Skeletal muscle satellite cell (primary cell): Measurements from ENCODE around the gene C9orf50.

Experiments used
- H3K27me3 ChIP-seq: 2 replicates; pipeline ENCODE4 v1.7.0; 2013; ENCODE audit warnings: low read length; ENCODE audit not compliant: control insufficient read depth, insufficient read depth
- H3K36me3 ChIP-seq: 2 replicates; pipeline ENCODE4 v1.7.0; 2013; ENCODE audit warnings: mild to moderate bottlenecking, control low read depth, low read length; ENCODE audit not compliant: insufficient read depth
- H3K4me1 ChIP-seq: 2 replicates; pipeline ENCODE4 v1.7.0; 2013; ENCODE audit warnings: low read length; ENCODE audit not compliant: control insufficient read depth, insufficient read depth
- H3K4me2 ChIP-seq: 2 replicates; pipeline ENCODE4 v1.7.0; 2013; ENCODE audit warnings: mild to moderate bottlenecking, low read length
- H3K4me3 ChIP-seq: 2 replicates; pipeline ENCODE4 v1.7.0; 2013; ENCODE audit warnings: low read length
- H3K9ac ChIP-seq: 2 replicates; pipeline ENCODE4 v1.7.0; 2013; ENCODE audit warnings: mild to moderate bottlenecking, low read depth, low read length, moderate library complexity
- H3K9me3 ChIP-seq: replicated peaks from 2 replicates; pipeline ENCODE4 v1.7.0; 2013; ENCODE audit warnings: mild to moderate bottlenecking, control low read depth, low read length

Gene C9orf50

DNA sequence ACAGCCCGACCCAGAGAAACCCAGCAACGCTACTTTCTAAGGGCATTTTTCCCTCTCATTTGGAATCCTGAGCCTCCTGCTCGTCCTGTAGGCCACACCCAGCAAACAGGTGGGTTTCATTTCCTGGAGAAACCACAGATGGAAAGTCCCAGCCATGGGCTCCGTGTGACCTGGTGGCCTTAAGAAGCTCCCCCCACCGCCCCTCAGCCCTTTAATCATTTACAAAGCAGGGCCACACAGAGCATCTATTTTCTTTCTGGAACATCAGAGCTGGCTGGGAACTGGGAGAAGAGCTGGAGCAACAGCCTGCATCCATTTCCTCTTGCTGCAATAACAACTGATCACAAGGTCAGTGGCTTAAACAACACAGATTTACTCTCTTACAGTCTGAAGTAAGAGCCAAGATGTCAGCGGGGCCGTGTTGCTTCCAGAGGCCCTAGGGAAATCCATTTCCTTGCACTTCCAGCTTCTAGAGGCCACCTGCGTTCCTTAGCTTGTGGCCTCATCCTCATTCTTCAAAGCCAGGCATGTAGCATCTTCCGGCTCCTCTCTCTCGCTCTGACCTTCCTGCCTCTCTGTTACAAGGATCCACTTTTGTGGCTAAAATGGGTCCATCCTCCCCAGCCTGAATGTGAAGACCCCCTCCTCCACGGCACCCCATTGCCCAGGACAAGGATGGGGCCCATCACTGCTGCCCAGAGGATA is 40.5 kb downstream of the C9orf50 start:
- Histone ChIP-seq H3K4me2 (no peak overlapping the region), H3K4me3 (no peak overlapping the region), H3K36me3 (no peaks in the 10 kb centered on the region), H3K9me3 (no peaks in the 10 kb centered on the region), H3K4me1 (peaks cover 15% of the 10 kb centered on the region), H3K27me3 (no peaks in the 10 kb centered on the region), H3K9ac (no peak overlapping the region)

GRCh38 chr9:129579294-129579693 is 41.6 kb downstream of the C9orf50 start:
- Histone ChIP-seq H3K36me3 (no peaks in the 10 kb centered on the region), H3K9ac (no peak overlapping the region), H3K4me2 (no peak overlapping the region), H3K4me3 (no peak overlapping the region), H3K4me1 (peaks cover 20% of the 10 kb centered on the region), H3K9me3 (no peaks in the 10 kb centered on the region), H3K27me3 (no peaks in the 10 kb centered on the region)

DNA sequence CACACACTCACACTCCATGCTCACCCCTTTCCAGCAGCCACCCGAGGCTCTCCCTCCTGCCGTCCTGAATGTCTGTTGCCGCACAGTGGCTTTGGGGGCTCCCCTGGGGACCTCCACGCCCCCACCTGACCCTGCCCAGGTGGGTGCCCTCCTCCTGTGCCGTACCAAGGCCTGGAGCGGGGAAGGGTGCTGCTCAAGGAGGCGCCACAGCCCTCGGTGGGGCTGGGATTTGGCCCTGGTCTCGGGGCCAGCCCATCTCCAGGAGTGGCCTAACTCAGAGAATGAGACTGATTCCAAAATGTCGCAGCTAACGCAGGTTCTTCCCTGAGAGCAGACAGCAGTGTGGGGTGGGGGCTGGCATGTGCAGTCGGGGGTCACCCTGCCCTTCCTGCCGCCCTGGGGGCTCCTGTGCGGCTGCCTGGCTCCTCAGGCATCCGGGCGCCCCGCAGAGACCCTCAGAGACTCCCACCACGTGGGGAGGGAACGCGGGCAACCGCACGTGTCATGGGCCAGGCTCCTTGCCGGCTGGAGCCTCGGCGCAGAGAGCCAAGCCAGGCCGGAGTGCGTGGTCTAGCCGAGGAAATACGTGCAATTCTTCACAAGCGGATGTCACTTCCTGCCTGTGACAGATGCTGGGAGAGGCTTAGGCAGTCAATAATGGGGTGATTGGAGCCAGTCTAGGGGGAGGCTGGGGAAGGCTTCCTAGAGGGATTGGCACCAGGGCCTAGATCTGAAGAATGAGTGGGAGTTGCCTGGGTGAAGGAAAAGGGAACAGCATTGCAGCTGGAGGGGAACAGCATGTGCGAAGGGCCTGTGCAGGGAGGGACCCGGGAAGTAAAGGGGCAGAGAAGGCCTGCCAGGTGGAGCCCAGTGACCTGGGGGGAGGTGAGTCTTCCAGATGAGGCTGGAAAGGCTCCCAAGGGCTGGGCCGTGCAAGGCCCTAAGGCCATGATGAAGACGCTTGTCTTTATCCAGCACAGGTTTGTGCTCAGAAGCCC is 44.1 kb downstream of the C9orf50 start:
- H3K4me1 ChIP-seq, result peaks cover 20% of the 10 kb centered on the region
- H3K4me3 ChIP-seq, result no peak overlapping the region
- peaks cover 5% of the 10 kb centered on the region for H3K9me3 ChIP-seq
- H3K27me3 ChIP-seq, result no peaks in the 10 kb centered on the region
- no peak overlapping the region for H3K9ac ChIP-seq
- no peaks in the 10 kb centered on the region for H3K36me3 ChIP-seq
- H3K4me2 ChIP-seq, result no peak overlapping the region

DNA sequence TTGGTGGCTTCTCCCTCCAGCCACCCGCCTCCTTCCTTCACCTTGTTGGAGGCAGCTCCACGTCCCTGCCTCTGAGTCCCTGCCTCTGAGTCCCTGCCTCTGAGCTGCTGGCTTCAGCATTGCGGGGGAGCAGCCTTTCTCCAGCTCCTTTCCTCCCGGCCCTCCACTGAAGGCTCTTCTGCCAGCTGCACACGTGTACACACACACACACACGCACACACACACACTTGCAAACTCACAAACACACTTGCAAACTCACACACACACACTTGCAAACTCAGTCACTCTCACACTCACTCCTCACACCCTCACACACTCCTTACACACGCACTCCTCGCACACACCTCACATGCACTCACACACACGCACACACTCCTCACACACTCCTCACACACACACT is 45.1 kb downstream of the C9orf50 start:
- no peak overlapping the region for H3K4me3 ChIP-seq
- peaks cover 5% of the 10 kb centered on the region for H3K9me3 ChIP-seq
- no peaks in the 10 kb centered on the region for H3K36me3 ChIP-seq
- H3K4me2 ChIP-seq, result no peak overlapping the region
- H3K27me3 ChIP-seq, result no peaks in the 10 kb centered on the region
- H3K4me1 ChIP-seq, result peaks cover 28% of the 10 kb centered on the region
- no peak overlapping the region for H3K9ac ChIP-seq

DNA sequence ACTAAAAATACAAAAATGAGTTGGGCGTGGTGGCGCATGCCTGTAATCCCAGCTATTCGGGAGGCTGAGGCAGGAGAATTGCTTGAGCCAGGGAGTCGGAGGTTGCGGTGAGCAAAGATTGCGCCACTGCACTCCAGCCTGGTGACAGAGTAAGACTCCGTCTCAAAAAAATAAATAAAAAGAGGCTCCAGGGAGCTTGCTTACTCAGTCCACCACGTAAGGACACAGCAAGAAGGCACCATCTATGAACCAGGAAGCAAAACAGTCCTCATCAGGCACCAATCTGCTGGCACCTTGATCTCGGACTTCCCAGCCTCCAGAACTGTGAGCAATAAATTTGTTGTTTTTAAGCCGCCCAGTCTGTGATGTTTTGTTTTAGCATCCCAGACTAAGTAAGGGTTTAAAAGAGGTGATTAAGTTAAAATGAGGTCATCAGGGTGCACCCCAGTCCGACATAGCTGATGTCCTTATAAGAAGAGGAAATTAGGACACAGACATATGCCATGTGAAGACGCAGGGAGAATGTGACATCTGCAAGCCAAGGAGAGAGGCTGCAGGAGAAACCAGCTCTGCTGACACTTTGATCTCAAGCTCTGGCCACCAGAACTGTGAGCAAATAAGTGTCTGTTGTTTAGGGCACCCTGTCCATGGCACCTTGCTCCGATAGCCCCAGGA is 45.9 kb downstream of the C9orf50 start:
- Histone ChIP-seq H3K36me3 (no peaks in the 10 kb centered on the region), H3K27me3 (no peaks in the 10 kb centered on the region), H3K4me1 (peaks cover 36% of the 10 kb centered on the region), H3K9ac (no peak overlapping the region), H3K9me3 (peaks cover 5% of the 10 kb centered on the region), H3K4me2 (no peak overlapping the region), H3K4me3 (no peak overlapping the region)

- no peak overlapping the region for H3K9ac ChIP-seq
- H3K4me3 ChIP-seq, result no peak overlapping the region
- no peak overlapping the region for H3K4me2 ChIP-seq
- no peaks in the 10 kb centered on the region for H3K27me3 ChIP-seq
- H3K9me3 ChIP-seq, result peaks cover 5% of the 10 kb centered on the region
- no peaks in the 10 kb centered on the region for H3K36me3 ChIP-seq
- H3K4me1 ChIP-seq, result peaks cover 45% of the 10 kb centered on the region
Observed at GRCh38 chr9:129573977-129574376, 46.9 kb downstream of the C9orf50 start.

DNA sequence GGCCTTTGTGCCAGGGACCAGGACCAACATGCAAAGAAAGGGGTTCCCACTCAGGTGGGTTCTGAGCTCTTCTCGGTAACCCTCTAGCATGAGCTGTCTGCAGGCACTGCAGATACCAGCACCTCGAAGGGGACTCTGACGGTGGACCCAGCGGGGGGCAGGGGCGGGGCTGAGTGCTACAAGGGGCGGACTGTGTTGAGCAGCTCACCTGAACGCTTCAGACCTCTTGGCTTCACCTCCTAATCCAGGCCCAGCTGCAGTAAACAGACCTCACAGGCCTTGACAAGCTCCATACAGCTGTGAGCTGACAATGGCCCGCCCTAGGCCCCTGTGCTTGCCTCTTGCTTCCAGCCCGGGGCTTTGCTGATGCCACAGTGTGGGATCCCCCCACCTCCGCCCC is 48.4 kb downstream of the C9orf50 start:
- H3K9me3 ChIP-seq, result peaks cover 5% of the 10 kb centered on the region
- H3K4me1 ChIP-seq, result peaks cover 55% of the 10 kb centered on the region
- H3K27me3 ChIP-seq, result no peaks in the 10 kb centered on the region
- no peaks in the 10 kb centered on the region for H3K36me3 ChIP-seq
- H3K9ac ChIP-seq, result no peak overlapping the region
- no peak overlapping the region for H3K4me3 ChIP-seq
- H3K4me2 ChIP-seq, result no peak overlapping the region

DNA sequence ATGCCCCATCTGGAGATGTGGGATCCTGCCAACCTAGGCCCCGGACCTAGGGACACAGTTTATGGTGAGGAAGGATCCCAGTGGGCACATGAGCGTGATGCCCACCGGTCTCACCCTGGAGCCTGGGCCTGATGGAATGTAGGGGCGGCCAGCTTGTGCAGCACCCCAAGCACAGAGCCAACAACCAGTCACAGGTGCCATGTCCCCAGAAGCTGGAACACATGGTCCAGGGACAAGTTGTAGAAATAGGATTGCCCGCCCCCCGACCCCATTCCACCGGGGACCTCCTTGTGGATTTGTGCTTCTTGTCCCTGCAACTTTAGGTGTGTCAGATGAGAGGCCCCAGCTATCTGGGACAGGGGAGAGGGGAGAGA is 48.9 kb downstream of the C9orf50 start:
- Histone ChIP-seq H3K4me1 (peaks cover 59% of the 10 kb centered on the region), H3K27me3 (no peaks in the 10 kb centered on the region), H3K9me3 (peaks cover 5% of the 10 kb centered on the region), H3K36me3 (no peaks in the 10 kb centered on the region), H3K4me2 (no peak overlapping the region), H3K9ac (no peak overlapping the region), H3K4me3 (no peak overlapping the region)

DNA sequence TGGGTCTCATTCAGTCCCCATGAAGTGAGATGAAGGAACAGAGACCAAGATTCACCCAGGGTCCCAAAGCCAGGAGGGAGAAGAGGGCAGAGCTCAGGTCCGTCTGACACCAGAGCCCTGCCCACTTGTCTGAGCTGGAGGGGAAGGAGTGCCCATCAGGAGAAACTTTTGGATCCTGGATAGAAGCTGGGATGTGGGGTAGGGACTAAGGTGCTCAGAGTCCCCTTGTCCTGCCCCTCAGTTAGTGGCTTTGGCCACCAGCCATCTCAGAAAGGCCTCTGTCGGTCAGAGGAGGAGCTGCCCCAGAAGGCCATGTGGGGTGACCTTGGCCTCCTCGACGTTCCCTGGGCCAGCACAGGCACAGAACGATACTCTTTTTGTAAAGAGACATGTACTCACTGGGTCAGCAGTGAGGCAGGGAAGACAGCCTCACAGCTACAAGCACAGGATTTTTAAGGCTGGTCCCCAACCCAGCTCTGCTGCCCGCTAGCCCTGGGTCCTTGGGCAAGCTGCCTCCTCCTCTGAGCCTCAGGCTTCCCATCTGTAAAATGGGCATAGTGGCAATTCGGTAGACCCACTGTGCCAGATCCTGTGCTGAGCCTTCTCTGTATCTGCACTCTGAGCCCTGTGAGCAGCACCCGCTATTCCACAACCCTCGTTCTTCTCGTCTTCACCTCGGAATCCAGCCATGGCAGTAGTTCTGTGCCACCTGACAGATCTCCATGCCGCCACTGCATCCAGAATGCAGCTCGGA is 49.4 kb downstream of the C9orf50 start:
- peaks cover 54% of the 10 kb centered on the region for H3K4me1 ChIP-seq
- H3K9ac ChIP-seq, result peak overlapping the region; percentile 65
- peak overlapping the region; percentile 53 for H3K4me2 ChIP-seq
- no peaks in the 10 kb centered on the region for H3K36me3 ChIP-seq
- H3K27me3 ChIP-seq, result no peaks in the 10 kb centered on the region
- peaks cover 5% of the 10 kb centered on the region for H3K9me3 ChIP-seq
- H3K4me3 ChIP-seq, result no peak overlapping the region

- Histone ChIP-seq H3K27me3 (no peaks in the 10 kb centered on the region), H3K9me3 (peaks cover 5% of the 10 kb centered on the region), H3K36me3 (no peaks in the 10 kb centered on the region), H3K4me1 (peaks cover 48% of the 10 kb centered on the region), H3K9ac (peak overlapping the region; percentile 65), H3K4me2 (peak overlapping the region; percentile 53), H3K4me3 (no peak overlapping the region)
Observed at GRCh38 chr9:129570450-129571297, 50.2 kb downstream of the C9orf50 start.
